Measurements from ENCODE around the gene CAMSAP3.
"Not testable (repeated sequence)": the region's sequence is repeated elsewhere in the genome, so short reads cannot be mapped to it uniquely, and the experiment has no call there.

CAMSAP3 gene

GRCh38 chr19:7577422-7577821 lies 18.2 kb upstream of the CAMSAP3 start:
- 84% methylated on average over 1 of the region's 1 CpG for WGBS
- H3K4me1 ChIP-seq (ENCODE audit: insufficient read depth, low read length); H3K9ac ChIP-seq (ENCODE audit: low read depth, low read length); H3K36me3 ChIP-seq (ENCODE audit: insufficient read depth, low read length); H3K9me3 ChIP-seq (ENCODE audit: insufficient read depth, low read depth, low read length); H3K27ac ChIP-seq (ENCODE audit: low read depth, low read length); H3K4me3 ChIP-seq (ENCODE audit: low read length): not testable (repeated sequence)
- peaks cover 11% of the 10 kb centered on the region for H3K27me3 ChIP-seq (ENCODE audit: insufficient read depth, low read length)

- H3K4me1 ChIP-seq (ENCODE audit: insufficient read depth, low read length), result no peaks in the 10 kb centered on the region
- 69% methylated on average over 6 of the region's 6 CpGs for WGBS
- H3K9ac ChIP-seq (ENCODE audit: low read depth, low read length), result no peak overlapping the region
- H3K9me3 ChIP-seq (ENCODE audit: insufficient read depth, low read depth, low read length), result no peaks in the 10 kb centered on the region
- no peak overlapping the region for H3K27ac ChIP-seq (ENCODE audit: low read depth, low read length)
- H3K27me3 ChIP-seq (ENCODE audit: insufficient read depth, low read length), result peaks cover 11% of the 10 kb centered on the region
- no peak overlapping the region for H3K4me3 ChIP-seq (ENCODE audit: low read length)
- H3K36me3 ChIP-seq (ENCODE audit: insufficient read depth, low read length), result no peaks in the 10 kb centered on the region
These were observed 17.5 kb upstream of the CAMSAP3 start for GRCh38 chr19:7578127-7578526.

GRCh38 chr19:7579182-7579581 lies 16.5 kb upstream of the CAMSAP3 start:
- 76% methylated on average over 6 of the region's 6 CpGs for WGBS
- Histone ChIP-seq H3K27ac (ENCODE audit: low read depth, low read length) (no peak overlapping the region), H3K9me3 (ENCODE audit: insufficient read depth, low read depth, low read length) (no peaks in the 10 kb centered on the region), H3K36me3 (ENCODE audit: insufficient read depth, low read length) (no peaks in the 10 kb centered on the region), H3K4me3 (ENCODE audit: low read length) (no peak overlapping the region), H3K27me3 (ENCODE audit: insufficient read depth, low read length) (peaks cover 11% of the 10 kb centered on the region), H3K4me1 (ENCODE audit: insufficient read depth, low read length) (no peaks in the 10 kb centered on the region), H3K9ac (ENCODE audit: low read depth, low read length) (no peak overlapping the region)

- H3K4me1 ChIP-seq (ENCODE audit: insufficient read depth, low read length), result no peaks in the 10 kb centered on the region
- H3K27ac ChIP-seq (ENCODE audit: low read depth, low read length), result no peak overlapping the region
- H3K9ac ChIP-seq (ENCODE audit: low read depth, low read length), result no peak overlapping the region
- H3K36me3 ChIP-seq (ENCODE audit: insufficient read depth, low read length), result no peaks in the 10 kb centered on the region
- no peaks in the 10 kb centered on the region for H3K9me3 ChIP-seq (ENCODE audit: insufficient read depth, low read depth, low read length)
- peaks cover 11% of the 10 kb centered on the region for H3K27me3 ChIP-seq (ENCODE audit: insufficient read depth, low read length)
- H3K4me3 ChIP-seq (ENCODE audit: low read length), result no peak overlapping the region
- 73% methylated on average over 11 of the region's 11 CpGs for WGBS
These were observed 13.2 kb upstream of the CAMSAP3 start for GRCh38 chr19:7582446-7582845.

- Histone ChIP-seq H3K4me3 (ENCODE audit: low read length) (no peak overlapping the region), H3K27ac (ENCODE audit: low read depth, low read length) (no peak overlapping the region), H3K9me3 (ENCODE audit: insufficient read depth, low read depth, low read length) (no peaks in the 10 kb centered on the region), H3K36me3 (ENCODE audit: insufficient read depth, low read length) (no peaks in the 10 kb centered on the region), H3K9ac (ENCODE audit: low read depth, low read length) (no peak overlapping the region), H3K4me1 (ENCODE audit: insufficient read depth, low read length) (no peaks in the 10 kb centered on the region), H3K27me3 (ENCODE audit: insufficient read depth, low read length) (peaks cover 4% of the 10 kb centered on the region)
- 94% methylated on average over 7 of the region's 7 CpGs for WGBS
These were observed 5.8 kb upstream of the CAMSAP3 start for GRCh38 chr19:7589822-7590221.

- Histone ChIP-seq H3K36me3 (ENCODE audit: insufficient read depth, low read length) (no peaks in the 10 kb centered on the region), H3K9me3 (ENCODE audit: insufficient read depth, low read depth, low read length) (no peaks in the 10 kb centered on the region), H3K9ac (ENCODE audit: low read depth, low read length) (no peak overlapping the region), H3K27ac (ENCODE audit: low read depth, low read length) (no peak overlapping the region), H3K4me1 (ENCODE audit: insufficient read depth, low read length) (no peaks in the 10 kb centered on the region), H3K4me3 (ENCODE audit: low read length) (no peak overlapping the region), H3K27me3 (ENCODE audit: insufficient read depth, low read length) (peaks cover 6% of the 10 kb centered on the region)
- WGBS, result 81% methylated on average over 8 of the region's 8 CpGs
These were observed 5.4 kb upstream of the CAMSAP3 start for GRCh38 chr19:7590256-7590655.

- Histone ChIP-seq H3K27ac (ENCODE audit: low read depth, low read length) (no peak overlapping the region), H3K4me1 (ENCODE audit: insufficient read depth, low read length) (no peaks in the 10 kb centered on the region), H3K27me3 (ENCODE audit: insufficient read depth, low read length) (peaks cover 17% of the 10 kb centered on the region), H3K4me3 (ENCODE audit: low read length) (peak overlapping the region; percentile 62), H3K36me3 (ENCODE audit: insufficient read depth, low read length) (no peaks in the 10 kb centered on the region), H3K9ac (ENCODE audit: low read depth, low read length) (peak overlapping the region; percentile 12; the same call in 1 of the 2 replicates), H3K9me3 (ENCODE audit: insufficient read depth, low read depth, low read length) (no peaks in the 10 kb centered on the region)
- 4% methylated on average over 70 of the region's 70 CpGs for WGBS
These were observed 711 bp downstream of the CAMSAP3 start for GRCh38 chr19:7596211-7596937.

- Histone ChIP-seq H3K9me3 (ENCODE audit: insufficient read depth, low read depth, low read length) (no peaks in the 10 kb centered on the region), H3K27ac (ENCODE audit: low read depth, low read length) (no peak overlapping the region), H3K36me3 (ENCODE audit: insufficient read depth, low read length) (no peaks in the 10 kb centered on the region), H3K4me1 (ENCODE audit: insufficient read depth, low read length) (no peaks in the 10 kb centered on the region), H3K27me3 (ENCODE audit: insufficient read depth, low read length) (peaks cover 17% of the 10 kb centered on the region), H3K9ac (ENCODE audit: low read depth, low read length) (no peak overlapping the region), H3K4me3 (ENCODE audit: low read length) (no peak overlapping the region)
- 82% methylated on average over 9 of the region's 9 CpGs for WGBS
These were observed 2.0 kb downstream of the CAMSAP3 start for GRCh38 chr19:7597689-7598088.

GRCh38 chr19:7598180-7598579 lies 2.5 kb downstream of the CAMSAP3 start:
- no peak overlapping the region for H3K4me3 ChIP-seq (ENCODE audit: low read length)
- H3K9me3 ChIP-seq (ENCODE audit: insufficient read depth, low read depth, low read length), result no peaks in the 10 kb centered on the region
- peaks cover 17% of the 10 kb centered on the region for H3K27me3 ChIP-seq (ENCODE audit: insufficient read depth, low read length)
- 82% methylated on average over 6 of the region's 6 CpGs for WGBS
- H3K9ac ChIP-seq (ENCODE audit: low read depth, low read length), result no peak overlapping the region
- H3K27ac ChIP-seq (ENCODE audit: low read depth, low read length), result no peak overlapping the region
- no peaks in the 10 kb centered on the region for H3K36me3 ChIP-seq (ENCODE audit: insufficient read depth, low read length)
- no peaks in the 10 kb centered on the region for H3K4me1 ChIP-seq (ENCODE audit: insufficient read depth, low read length)

GRCh38 chr19:7600721-7601120 lies 5.1 kb downstream of the CAMSAP3 start:
- Histone ChIP-seq H3K36me3 (ENCODE audit: insufficient read depth, low read length) (no peaks in the 10 kb centered on the region), H3K4me3 (ENCODE audit: low read length) (no peak overlapping the region), H3K27ac (ENCODE audit: low read depth, low read length) (no peak overlapping the region), H3K9ac (ENCODE audit: low read depth, low read length) (no peak overlapping the region), H3K4me1 (ENCODE audit: insufficient read depth, low read length) (no peaks in the 10 kb centered on the region), H3K9me3 (ENCODE audit: insufficient read depth, low read depth, low read length) (no peaks in the 10 kb centered on the region), H3K27me3 (ENCODE audit: insufficient read depth, low read length) (0 out of 2 replicates have a peak, but pooled peaks cover 9% of the 10 kb centered on the region)

- Histone ChIP-seq H3K27ac (ENCODE audit: low read depth, low read length) (no peak overlapping the region), H3K27me3 (ENCODE audit: insufficient read depth, low read length) (no peaks in the 10 kb centered on the region), H3K9me3 (ENCODE audit: insufficient read depth, low read depth, low read length) (no peaks in the 10 kb centered on the region), H3K4me1 (ENCODE audit: insufficient read depth, low read length) (no peaks in the 10 kb centered on the region), H3K36me3 (ENCODE audit: insufficient read depth, low read length) (no peaks in the 10 kb centered on the region), H3K4me3 (ENCODE audit: low read length) (no peak overlapping the region), H3K9ac (ENCODE audit: low read depth, low read length) (no peak overlapping the region)
- 73% methylated on average over 15 of the region's 15 CpGs for WGBS
These were observed 6.7 kb downstream of the CAMSAP3 start for GRCh38 chr19:7602240-7602934.

Measured in HUES64 (cell line).